Measurements from ENCODE around the gene MCM7. TPM values are rescaled to one million over a fixed set of nuclear protein-coding genes. Genes with fewer than 3 reads are reported as not detected.

Gene MCM7
- total and polyA plus RNA-seq, 2 of the 13 experiments (the other 11 are each of a cell fraction or from before 2014, with no cell fraction given): 84.5 to 214 TPM

- TF ChIP-seq BCLAF1 (IDR thresholded peaks at IDR 0.05) (no peak), HNF1A (IDR thresholded peaks at IDR 0.05; ENCODE audit: low read depth) (no peak), HNF1A (CRISPR knock-in tag; IDR thresholded peaks at IDR 0.05; ENCODE audit: borderline replicate concordance) (0 out of 2 replicates have a peak, but pooled peaks have one; percentile 9), HDAC2 (CRISPR knock-in tag; IDR thresholded peaks at IDR 0.05) (0 out of 2 replicates have a peak, but pooled peaks have one; percentile 22), ISX (CRISPR knock-in tag; conservative IDR thresholded peaks at IDR 0.05) (no peak), ZNF766 (CRISPR knock-in tag; IDR thresholded peaks at IDR 0.05; ENCODE audit: borderline replicate concordance) (0 out of 2 replicates have a peak, but pooled peaks have one; percentile 8), ZNF709 (CRISPR knock-in tag; IDR thresholded peaks at IDR 0.05) (peak; percentile 40; the same call in 1 of the 2 replicates), RORA (CRISPR knock-in tag; IDR thresholded peaks at IDR 0.05) (no peak), SP1 (IDR thresholded peaks at IDR 0.05) (no peak), SP1 (CRISPR knock-in tag; IDR thresholded peaks at IDR 0.05) (0 out of 2 replicates have a peak, but pooled peaks have one; percentile 8), ZNF879 (CRISPR knock-in tag; IDR thresholded peaks at IDR 0.05) (0 out of 2 replicates have a peak, but pooled peaks have one; percentile 30), ZNF205 (CRISPR knock-in tag; IDR thresholded peaks at IDR 0.05) (0 out of 2 replicates have a peak, but pooled peaks have one; percentile 19), KDM3A (CRISPR knock-in tag; IDR thresholded peaks at IDR 0.05; ENCODE audit: low read depth) (0 out of 2 replicates have a peak, but pooled peaks have one; percentile 37)
These were observed 25.2 kb upstream of the MCM7 start (continued) for GRCh38 chr7:100126239-100126930.

Data from HepG2 (cell line).